Activated CD4-positive, alpha-beta memory T cell treated with anti-CD3 and anti-CD28 coated beads for 36 hours (primary cell): Measurements from ENCODE around the gene GDAP1L1. TPM values are rescaled to one million over a fixed set of nuclear protein-coding genes. Genes with fewer than 3 reads are reported as not detected.
A peak's percentile ranks its signal among the peaks of the same experiment; 100 is the strongest.
"Not testable (repeated sequence)": the region's sequence is repeated elsewhere in the genome, so short reads cannot be mapped to it uniquely, and the experiment has no call there.

Experiments
- CTCF ChIA-PET: fragments of 350-600 bp; sonication (Branson Sonifier 250); formaldehyde crosslinking; loops from one replicate; lab custom pipeline; 2021; ENCODE audit warnings: antibody characterized with exemption, inconsistent platforms; lab: Charles Lee
- POLR2A ChIA-PET: fragments of 350-600 bp; sonication (Branson Sonifier 250); formaldehyde crosslinking; loops from one replicate; lab custom pipeline; 2021; ENCODE audit warnings: antibody characterized with exemption; lab: Charles Lee
- DNase-seq: peaks from one replicate; pipeline ENCODE4 v3.0.0-alpha.2; 2020
- H3K27ac Mint-ChIP-seq: one replicate; pipeline ENCODE4 v1.8.0; 2021; ENCODE audit warnings: mixed read lengths
- H3K27me3 Mint-ChIP-seq: one replicate; pipeline ENCODE4 v1.8.0; 2021; ENCODE audit warnings: mixed read lengths
- H3K36me3 Mint-ChIP-seq: one replicate; pipeline ENCODE4 v1.8.0; 2021; ENCODE audit warnings: mixed read lengths
- H3K4me1 Mint-ChIP-seq: one replicate; pipeline ENCODE4 v1.8.0; 2021; ENCODE audit warnings: low read depth, mixed read lengths
- H3K4me3 Mint-ChIP-seq: one replicate; pipeline ENCODE4 v1.8.0; 2021; ENCODE audit warnings: mild to moderate bottlenecking, mixed read lengths
- H3K9me3 Mint-ChIP-seq: one replicate; pipeline ENCODE4 v1.8.0; 2021; ENCODE audit warnings: mixed read lengths
- intact Hi-C: fragments of 100-400 bp; cut with micrococcal nuclease; formaldehyde crosslinking; loops from one replicate; pipeline ENCODE4 v1.15.1; 2023
- total RNA-seq, 2 experiments: library from RNA; stranded (reverse); gene quantifications; one replicate each; pipeline ENCODE4 v1.2.3, GENCODE V29; 2021

The GDAP1L1 gene
- total RNA-seq, 2 experiments from 2014 or later = not detected

DNA sequence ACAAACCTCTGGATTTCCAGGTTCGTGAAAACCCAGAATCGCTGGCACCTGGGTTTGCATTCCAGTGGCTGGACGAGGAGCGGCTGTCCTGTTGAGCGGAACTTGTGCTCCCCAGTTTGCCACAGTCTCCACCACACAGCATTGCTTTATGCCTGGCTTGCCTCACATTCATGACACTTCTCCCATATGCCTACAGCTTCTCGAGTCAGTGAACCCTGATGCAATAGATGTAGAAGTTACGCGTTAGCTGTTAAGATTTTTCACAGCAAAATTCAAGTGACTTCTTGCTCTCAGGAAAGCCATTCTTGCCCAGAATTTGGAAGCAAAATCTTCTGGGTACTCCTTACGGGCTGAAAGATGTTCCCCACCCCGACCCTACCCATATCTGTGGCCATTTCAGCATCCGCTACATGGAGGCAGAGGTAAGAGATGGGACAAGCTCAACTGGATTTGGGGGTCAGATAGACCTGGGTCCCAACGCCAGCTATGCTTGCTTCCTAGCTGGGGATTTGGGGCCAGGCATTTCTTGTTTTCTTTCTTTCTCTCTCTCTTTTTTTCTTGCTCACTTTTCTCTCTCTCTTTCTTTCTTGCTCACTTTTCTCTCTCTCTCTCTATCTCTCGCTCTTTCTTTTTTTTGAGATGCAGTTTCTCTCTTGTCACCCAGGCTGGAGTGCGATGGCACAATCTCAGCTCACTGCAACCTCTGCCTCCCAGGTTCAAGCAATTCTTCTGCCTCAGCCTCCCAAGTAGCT, 12.4 kb upstream of the GDAP1L1 start:
- no peaks in the 10 kb centered on the region for H3K27me3 Mint-ChIP-seq
- no peak for DNase-seq
- H3K27ac Mint-ChIP-seq = no peak overlapping the region
- no peaks in the 10 kb centered on the region for H3K4me1 Mint-ChIP-seq
- no peaks in the 10 kb centered on the region for H3K9me3 Mint-ChIP-seq
- POLR2A ChIA-PET = no interaction called here
- CTCF ChIA-PET = interaction anchor here (0.9 to 1.5 kb wide), 3 partner anchors 17 to 76 kb away, joined by 3 to 5 read pairs (median 3); partner anchors contain the start of gene FITM2
- no peak overlapping the region for H3K4me3 Mint-ChIP-seq
- H3K36me3 Mint-ChIP-seq = no peaks in the 10 kb centered on the region
- intact Hi-C loops = no loop called here

DNA sequence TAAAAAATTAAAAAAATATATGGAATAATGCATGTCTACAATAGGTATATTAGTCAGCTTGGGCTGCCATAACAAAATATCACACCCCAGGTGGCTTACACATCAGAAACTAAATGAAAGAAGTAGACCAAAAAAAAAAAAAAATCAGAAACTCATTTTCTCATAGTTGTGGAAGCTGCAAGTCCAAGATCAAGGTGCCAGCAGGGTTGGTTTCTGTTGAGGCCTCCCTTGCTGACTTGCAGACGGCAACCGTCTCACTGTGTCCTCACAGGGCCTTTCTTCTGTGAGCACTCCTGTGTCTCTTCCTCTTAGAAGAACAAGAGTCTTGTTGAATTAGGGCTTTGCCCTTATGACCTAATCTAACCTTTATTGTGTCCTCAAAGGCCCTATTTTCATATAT, 11.4 kb upstream of the GDAP1L1 start:
- POLR2A ChIA-PET = no interaction called here
- no peaks in the 10 kb centered on the region for H3K36me3 Mint-ChIP-seq
- no peaks in the 10 kb centered on the region for H3K9me3 Mint-ChIP-seq
- no peak overlapping the region for H3K27ac Mint-ChIP-seq
- intact Hi-C loops = no loop called here
- CTCF ChIA-PET = interaction anchor here (1.4 to 1.5 kb wide), 2 partner anchors 19 to 75 kb away, joined by 3 to 5 read pairs; partner anchors contain the start of gene FITM2
- no peak overlapping the region for H3K4me3 Mint-ChIP-seq
- no peaks in the 10 kb centered on the region for H3K27me3 Mint-ChIP-seq
- no peak for DNase-seq
- H3K4me1 Mint-ChIP-seq = no peaks in the 10 kb centered on the region

DNA sequence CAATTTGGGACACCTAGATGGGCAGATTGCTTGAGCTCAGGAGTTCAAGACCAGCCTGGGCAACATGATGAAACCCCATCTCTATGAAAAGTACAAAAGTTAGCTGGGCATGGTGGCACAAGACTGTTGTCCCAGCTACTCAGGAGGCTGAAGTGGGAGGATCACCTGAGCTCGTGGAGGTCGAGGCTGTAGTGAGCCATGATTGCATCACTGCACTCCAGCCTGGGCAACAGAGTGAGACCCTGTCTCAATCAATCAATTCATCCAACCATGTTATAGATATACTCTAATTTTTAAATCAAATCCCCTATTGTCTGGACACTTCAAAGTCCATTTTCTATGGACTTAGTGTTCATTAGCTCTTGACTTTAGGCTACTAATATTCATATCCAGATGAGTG, 10.3 kb upstream of the GDAP1L1 start:
- intact Hi-C loops, H3K36me3 Mint-ChIP-seq, DNase-seq, H3K4me3 Mint-ChIP-seq, H3K4me1 Mint-ChIP-seq, H3K27ac Mint-ChIP-seq, POLR2A ChIA-PET, H3K27me3 Mint-ChIP-seq, H3K9me3 Mint-ChIP-seq: not testable (repeated sequence)
- CTCF ChIA-PET = interaction anchor here (0.6 to 1.0 kb wide), 2 partner anchors 74 to 603 kb away, joined by 3 read pairs; partner anchors contain the start of gene FITM2

DNA sequence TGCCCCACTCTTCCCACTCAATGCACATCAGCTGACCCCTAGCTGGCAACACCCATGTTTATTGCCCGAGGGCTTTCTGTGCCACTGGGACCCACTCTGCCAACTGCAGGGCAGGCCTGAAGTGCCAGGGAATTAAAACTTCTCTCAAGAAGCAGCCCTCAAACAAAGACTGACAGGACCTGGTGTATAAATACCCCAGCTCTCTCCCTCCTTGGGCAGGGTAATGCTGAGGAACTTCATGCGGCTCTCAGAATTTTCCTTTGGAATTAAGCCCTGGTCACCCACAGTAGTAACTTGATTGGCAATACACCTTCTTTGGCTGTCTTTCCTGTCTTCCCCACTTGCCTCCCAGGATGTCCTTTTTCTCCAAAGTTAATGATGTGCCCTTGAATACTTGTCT, 5.3 kb upstream of the GDAP1L1 start:
- Mint-ChIP-seq H3K27me3 (peaks cover 11% of the 10 kb centered on the region), H3K9me3 (peaks cover 2% of the 10 kb centered on the region), H3K4me3 (no peak overlapping the region), H3K36me3 (no peaks in the 10 kb centered on the region), H3K4me1 (peaks cover 1% of the 10 kb centered on the region), H3K27ac (no peak overlapping the region)
- DNase-seq = no peak
- POLR2A ChIA-PET = no interaction called here
- intact Hi-C loops = no loop called here
- CTCF ChIA-PET = no interaction called here

DNA sequence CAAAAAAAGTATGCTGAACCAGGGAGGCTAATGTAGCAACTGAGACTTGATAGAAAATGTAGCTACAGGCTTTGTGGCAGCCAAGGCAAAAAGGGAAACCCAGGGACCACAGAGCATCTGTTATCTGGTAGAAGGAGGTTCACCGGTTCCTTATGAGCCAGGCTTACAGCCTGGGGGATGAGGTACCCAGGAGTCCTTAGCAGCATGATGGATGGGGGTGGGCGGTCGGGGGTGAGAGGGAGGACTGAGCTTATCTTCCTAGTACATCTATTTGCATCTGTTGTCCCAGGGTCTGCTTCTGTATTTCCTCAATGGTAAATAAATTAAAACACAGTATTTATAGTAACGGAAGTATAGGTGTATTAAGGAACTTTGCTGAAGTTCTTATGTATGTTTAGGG, 1.1 kb upstream of the GDAP1L1 start:
- H3K27me3 Mint-ChIP-seq = peaks cover 28% of the 10 kb centered on the region
- ChIA-PET POLR2A (no interaction called here), CTCF (no interaction called here)
- no peak overlapping the region for H3K27ac Mint-ChIP-seq
- H3K4me1 Mint-ChIP-seq = peaks cover 4% of the 10 kb centered on the region
- peaks cover 2% of the 10 kb centered on the region for H3K9me3 Mint-ChIP-seq
- H3K4me3 Mint-ChIP-seq = no peak overlapping the region
- DNase-seq = no peak
- no peaks in the 10 kb centered on the region for H3K36me3 Mint-ChIP-seq
- intact Hi-C loops = no loop called here

DNA sequence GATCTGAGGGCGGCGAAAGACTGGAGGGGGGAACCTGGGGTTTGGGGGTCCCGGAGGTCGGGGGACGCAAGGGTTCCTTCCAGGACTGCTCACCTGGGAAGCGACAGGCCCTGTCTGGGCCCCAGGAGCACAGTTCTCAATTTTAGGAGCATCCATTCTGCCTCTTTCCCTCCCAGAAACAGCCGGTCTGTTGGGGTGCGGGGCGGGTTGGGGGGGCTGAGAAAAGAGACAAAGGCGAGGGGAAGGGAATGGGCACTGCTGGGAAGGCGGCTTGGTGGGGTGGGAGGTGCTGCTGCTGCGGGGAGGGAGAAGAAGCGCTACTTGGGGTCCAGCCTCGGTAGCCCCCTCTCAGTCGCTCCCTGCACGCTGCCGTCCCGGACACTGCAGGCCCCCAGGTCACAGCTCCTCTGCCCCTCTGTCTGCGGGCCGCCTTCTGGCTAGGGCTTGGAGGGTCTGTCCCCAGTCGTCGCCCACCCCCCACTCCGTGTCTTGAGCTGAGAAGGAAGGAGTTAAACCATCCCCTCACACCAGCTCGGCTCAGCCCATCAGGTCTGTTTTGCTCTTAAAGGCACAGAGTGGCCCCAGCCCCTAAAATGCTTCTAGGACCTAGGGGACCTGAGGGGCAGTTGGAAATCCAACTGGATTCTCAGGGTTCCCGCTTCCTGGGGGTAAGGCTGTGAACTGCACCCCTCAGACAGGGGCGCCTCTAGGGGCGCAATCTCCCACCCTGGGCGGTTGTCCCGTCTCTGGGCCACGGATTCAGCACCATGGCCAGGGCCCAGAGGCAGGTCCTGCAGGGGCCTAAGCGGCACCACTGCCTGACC, 690 bp downstream of the GDAP1L1 start:
- H3K9me3 Mint-ChIP-seq = no peaks in the 10 kb centered on the region
- H3K27ac Mint-ChIP-seq = no peak overlapping the region

DNA sequence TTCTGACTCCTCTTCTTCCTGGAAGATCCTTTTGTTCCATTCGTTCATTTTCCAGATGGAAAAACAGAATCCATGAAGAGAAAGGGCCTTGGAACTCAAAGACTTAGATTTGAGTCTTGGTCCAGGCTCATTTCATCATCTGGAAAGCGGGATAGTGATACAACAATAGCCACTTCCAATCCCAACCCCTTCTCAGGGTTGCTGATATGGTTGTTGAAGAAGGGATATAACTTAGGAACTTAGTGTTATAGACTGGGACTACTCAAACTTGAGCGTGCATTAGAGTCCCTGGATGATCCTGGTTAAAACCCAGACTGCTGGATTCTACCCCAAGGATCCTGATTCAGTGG, 1.3 kb downstream of the GDAP1L1 start:
- Mint-ChIP-seq H3K36me3 (peaks cover 1% of the 10 kb centered on the region), H3K27me3 (peaks cover 22% of the 10 kb centered on the region), H3K4me3 (no peak overlapping the region), H3K9me3 (no peaks in the 10 kb centered on the region), H3K27ac (no peak overlapping the region), H3K4me1 (peaks cover 4% of the 10 kb centered on the region)
- CTCF ChIA-PET = interaction anchor here (1.9 kb wide), 1 partner anchor 63 kb away, joined by 4 read pairs; the partner anchor contains the start of gene FITM2
- POLR2A ChIA-PET = no interaction called here
- intact Hi-C loops = no loop called here
- no peak for DNase-seq

More for the DNA sequence above, 690 bp downstream of the GDAP1L1 start:
- CTCF ChIA-PET = interaction anchor here (1.9 kb wide), 1 partner anchor 63 kb away, joined by 4 read pairs; the partner anchor contains the start of gene FITM2
- peak; percentile 36 for DNase-seq
- H3K36me3 Mint-ChIP-seq = peaks cover 1% of the 10 kb centered on the region
- POLR2A ChIA-PET = no interaction called here
- peaks cover 22% of the 10 kb centered on the region for H3K27me3 Mint-ChIP-seq
- H3K4me1 Mint-ChIP-seq = peaks cover 4% of the 10 kb centered on the region
- H3K4me3 Mint-ChIP-seq = no peak overlapping the region
- intact Hi-C loops = no loop called here

DNA sequence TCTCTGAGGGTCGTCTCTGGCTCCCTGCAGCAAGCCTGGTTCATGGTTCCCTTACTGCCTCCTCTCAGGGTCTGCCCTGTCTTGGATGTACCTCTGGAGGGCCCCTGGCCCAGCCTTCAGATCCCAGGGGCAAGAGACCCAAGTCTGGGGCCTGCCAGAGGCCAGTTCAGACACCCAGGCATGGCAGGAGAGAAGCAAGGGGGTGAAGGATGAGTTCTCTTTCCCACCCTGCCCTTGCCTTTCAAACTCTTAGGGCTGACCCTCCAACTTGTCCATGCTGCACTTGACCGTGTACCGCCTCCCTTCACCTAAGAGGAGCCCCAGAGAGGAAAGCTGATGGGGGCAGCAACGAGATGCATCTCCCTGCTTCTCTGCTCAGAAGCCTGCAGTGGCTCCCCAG, 4.2 kb downstream of the GDAP1L1 start:
- H3K4me1 Mint-ChIP-seq = peaks cover 4% of the 10 kb centered on the region

DNA sequence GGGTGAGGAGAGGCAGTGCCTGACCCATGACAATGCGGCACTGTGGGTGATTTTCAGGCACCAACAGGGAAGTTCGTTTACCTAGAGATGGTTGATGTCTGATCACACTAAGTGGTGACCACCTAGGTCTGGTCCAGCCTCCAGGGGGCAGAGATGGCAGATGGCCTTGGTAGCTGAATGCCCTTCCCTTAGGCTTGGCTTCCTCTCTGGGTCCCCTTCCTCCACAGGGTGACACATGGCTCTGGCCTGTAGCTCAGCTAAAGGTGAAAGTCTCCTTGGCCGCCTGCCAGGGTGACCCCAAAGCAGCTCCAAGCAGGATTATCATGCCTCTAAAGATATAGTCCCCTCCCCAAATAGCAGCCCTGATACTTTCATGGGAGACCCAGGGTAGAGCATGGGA, 6.4 kb downstream of the GDAP1L1 start:
- ChIA-PET CTCF (no interaction called here), POLR2A (no interaction called here)
- no peaks in the 10 kb centered on the region for H3K4me1 Mint-ChIP-seq
- H3K27ac Mint-ChIP-seq = no peak overlapping the region
- intact Hi-C loops = no loop called here
- H3K9me3 Mint-ChIP-seq = no peaks in the 10 kb centered on the region
- DNase-seq = no peak
- no peak overlapping the region for H3K4me3 Mint-ChIP-seq
- peaks cover 8% of the 10 kb centered on the region for H3K27me3 Mint-ChIP-seq
- peaks cover 1% of the 10 kb centered on the region for H3K36me3 Mint-ChIP-seq

More for the DNA sequence above, 4.2 kb downstream of the GDAP1L1 start:
- intact Hi-C loops = no loop called here
- no peak for DNase-seq
- peaks cover 1% of the 10 kb centered on the region for H3K36me3 Mint-ChIP-seq
- no peaks in the 10 kb centered on the region for H3K9me3 Mint-ChIP-seq
- H3K4me3 Mint-ChIP-seq = no peak overlapping the region
- peaks cover 22% of the 10 kb centered on the region for H3K27me3 Mint-ChIP-seq
- H3K27ac Mint-ChIP-seq = no peak overlapping the region
- ChIA-PET CTCF (no interaction called here), POLR2A (no interaction called here)

DNA sequence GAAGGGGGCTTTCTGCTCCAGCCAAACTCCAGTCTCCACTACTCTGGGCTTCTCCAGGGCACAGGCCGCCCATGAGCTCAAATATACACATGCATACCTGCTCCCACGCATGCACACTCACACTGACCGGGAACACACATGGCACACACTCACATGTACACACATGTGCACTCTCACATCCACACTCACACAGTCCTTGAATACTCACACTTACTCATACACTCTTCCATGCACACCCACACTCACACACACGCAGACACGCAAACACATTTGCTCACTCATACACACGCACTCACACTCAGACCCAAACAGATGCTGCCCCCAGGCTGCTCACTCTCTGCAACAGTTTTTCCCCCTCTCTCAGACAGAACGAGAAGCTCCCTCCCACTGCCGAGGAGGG, 7.0 kb downstream of the GDAP1L1 start:
- Mint-ChIP-seq H3K4me1 (no peaks in the 10 kb centered on the region), H3K36me3 (peaks cover 1% of the 10 kb centered on the region), H3K27ac (no peak overlapping the region), H3K4me3 (no peak overlapping the region), H3K27me3 (peaks cover 5% of the 10 kb centered on the region), H3K9me3 (no peaks in the 10 kb centered on the region)
- ChIA-PET CTCF (interaction anchor here (0.8 to 0.9 kb wide), 2 partner anchors 57 to 131 kb away, joined by 4 to 5 read pairs; partner anchors contain the start of gene FITM2), POLR2A (no interaction called here)
- no peak for DNase-seq
- intact Hi-C loops = no loop called here

DNA sequence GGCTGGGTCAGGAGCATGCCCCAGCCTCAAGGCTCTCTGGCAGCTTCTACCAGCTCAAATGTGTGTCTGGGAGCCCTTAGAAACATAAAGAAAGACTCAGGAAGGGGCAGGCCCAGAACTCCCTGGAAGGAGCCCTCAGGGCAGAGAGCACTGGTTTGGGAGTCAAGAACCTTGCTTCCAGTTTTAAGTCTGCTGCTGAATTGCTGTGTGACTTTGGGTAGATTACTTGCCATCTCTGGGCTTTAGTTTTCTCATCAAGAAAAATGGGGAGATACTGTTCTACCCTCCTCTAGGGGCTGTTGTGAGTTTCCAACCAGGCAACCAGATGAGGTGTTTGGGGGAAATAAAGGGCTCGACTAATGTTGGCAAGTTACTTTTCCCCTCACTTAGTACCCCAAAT, 8.8 kb downstream of the GDAP1L1 start:
- POLR2A ChIA-PET = interaction anchor here (0.6 kb wide), 1 partner anchor 16 kb away, joined by 4 read pairs; no protein-coding TSS in a partner anchor
- CTCF ChIA-PET = interaction anchor here (1.4 kb wide), 1 partner anchor 38 kb away, joined by 6 read pairs; no protein-coding TSS in a partner anchor
- Mint-ChIP-seq H3K36me3 (peaks cover 1% of the 10 kb centered on the region), H3K4me3 (no peak overlapping the region), H3K9me3 (no peaks in the 10 kb centered on the region), H3K4me1 (no peaks in the 10 kb centered on the region), H3K27me3 (no peaks in the 10 kb centered on the region), H3K27ac (no peak overlapping the region)
- no peak for DNase-seq
- intact Hi-C loops = no loop called here

DNA sequence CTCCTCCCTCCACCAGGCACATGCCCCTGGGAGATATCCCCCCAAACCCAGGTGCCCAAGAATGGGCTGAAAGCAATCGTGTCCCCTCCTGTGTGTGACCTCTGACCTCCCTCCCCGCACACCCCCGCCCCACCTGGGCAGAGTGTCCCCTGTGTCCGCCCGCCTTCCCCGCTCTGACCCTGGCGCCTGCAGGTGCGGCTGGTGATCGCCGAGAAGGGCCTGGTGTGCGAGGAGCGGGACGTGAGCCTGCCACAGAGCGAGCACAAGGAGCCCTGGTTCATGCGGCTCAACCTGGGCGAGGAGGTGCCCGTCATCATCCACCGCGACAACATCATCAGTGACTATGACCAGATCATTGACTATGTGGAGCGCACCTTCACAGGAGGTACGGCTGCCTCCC, 9.9 kb downstream of the GDAP1L1 start:
- Mint-ChIP-seq H3K27me3 (no peaks in the 10 kb centered on the region), H3K36me3 (peaks cover 1% of the 10 kb centered on the region), H3K4me1 (no peaks in the 10 kb centered on the region), H3K4me3 (no peak overlapping the region), H3K27ac (no peak overlapping the region), H3K9me3 (no peaks in the 10 kb centered on the region)
- DNase-seq = no peak
- intact Hi-C loops = no loop called here
- ChIA-PET CTCF (no interaction called here), POLR2A (interaction anchor here (0.6 kb wide), 1 partner anchor 429 kb away, joined by 3 read pairs; no protein-coding TSS in a partner anchor)
